ENCODE results near the gene ATP5F1E. TPM values are rescaled to one million over a fixed set of nuclear protein-coding genes. Genes with fewer than 3 reads are reported as not detected.

Gene ATP5F1E
- total and polyA plus RNA-seq, 7 donors = 57.1 to 88.5 (median 72.1) TPM

GRCh38 chr20:58992911-58993310, 39.2 kb downstream of the ATP5F1E start:
- H3K27ac ChIP-seq = peak overlapping the region; percentile 33
- H3K4me1 ChIP-seq = peaks cover 8% of the 10 kb centered on the region
- TF ChIP-seq CTCF (IDR thresholded peaks at IDR 0.05) = no peak
- H3K4me3 ChIP-seq = no peak overlapping the region
- DNase-seq = peak in 1 of 2 donors; percentile 8
- intact Hi-C loops (cut with DNase I) = no loop called here
- ATAC-seq = peak in 1 of 4 donors; percentile 26
- H3K27me3 ChIP-seq (ENCODE audit: insufficient read depth in 3 of 3, low read length in 2 of 3) = no peaks in the 10 kb centered on the region
- peaks cover 7 to 100% of the 10 kb centered on the region in 2 donors for H3K36me3 ChIP-seq (ENCODE audit: insufficient read depth in 1 of 2, low read depth in 1 of 2)
- 78 to 88% (median 86%) methylated on average over 3 of the region's 3 CpGs for WGBS, 3 donors
- H3K9me3 ChIP-seq = no peaks in the 10 kb centered on the region

- Histone ChIP-seq H3K36me3 (ENCODE audit: insufficient read depth in 1 of 2, low read depth in 1 of 2) (peaks cover 11 to 100% of the 10 kb centered on the region in 2 donors), H3K27ac (peak overlapping the region; percentile 33), H3K4me3 (no peak overlapping the region), H3K9me3 (no peaks in the 10 kb centered on the region), H3K27me3 (ENCODE audit: insufficient read depth in 3 of 3, low read length in 2 of 3) (no peaks in the 10 kb centered on the region), H3K4me1 (peaks cover 8% of the 10 kb centered on the region)
- 75 to 86% (median 76%) methylated on average over 9 of the region's 9 CpGs for WGBS, 3 donors
- no peak for TF ChIP-seq CTCF (IDR thresholded peaks at IDR 0.05)
- intact Hi-C loops (cut with DNase I) = no loop called here
- DNase-seq = no peak
- no peak for ATAC-seq
These were observed 40.4 kb downstream of the ATP5F1E start for GRCh38 chr20:58991715-58992114.

GRCh38 chr20:58990651-58991445, 41.3 kb downstream of the ATP5F1E start:
- Histone ChIP-seq H3K4me1 (peaks cover 8% of the 10 kb centered on the region), H3K36me3 (ENCODE audit: insufficient read depth in 1 of 2, low read depth in 1 of 2) (peaks cover 11 to 100% of the 10 kb centered on the region in 2 donors), H3K27ac (no peak overlapping the region), H3K9me3 (no peaks in the 10 kb centered on the region), H3K27me3 (ENCODE audit: insufficient read depth in 3 of 3, low read length in 2 of 3) (no peaks in the 10 kb centered on the region), H3K4me3 (no peak overlapping the region)
- intact Hi-C loops (cut with DNase I) = no loop called here
- ATAC-seq = no peak
- no peak for DNase-seq
- no peak for TF ChIP-seq CTCF (IDR thresholded peaks at IDR 0.05)
- WGBS, 3 donors = 88 to 92% (median 89%) methylated on average over 14 of the region's 14 CpGs

- Histone ChIP-seq H3K27me3 (ENCODE audit: insufficient read depth in 3 of 3, low read length in 2 of 3) (no peaks in the 10 kb centered on the region), H3K4me3 (no peak overlapping the region), H3K27ac (no peak overlapping the region), H3K9me3 (no peaks in the 10 kb centered on the region), H3K4me1 (peaks cover 24% of the 10 kb centered on the region), H3K36me3 (ENCODE audit: insufficient read depth in 1 of 2, low read depth in 1 of 2) (peaks cover 11 to 85% of the 10 kb centered on the region in 2 donors)
- DNase-seq = no peak
- intact Hi-C loops (cut with DNase I) = no loop called here
- no peak for ATAC-seq
- WGBS, 3 donors = 89 to 96% (median 90%) methylated on average over 10 of the region's 10 CpGs
- TF ChIP-seq CTCF (IDR thresholded peaks at IDR 0.05) = no peak
These were observed 42.9 kb downstream of the ATP5F1E start for GRCh38 chr20:58989196-58989595.

- no peak for TF ChIP-seq CTCF (IDR thresholded peaks at IDR 0.05)
- Histone ChIP-seq H3K4me3 (no peak overlapping the region), H3K27me3 (ENCODE audit: insufficient read depth in 3 of 3, low read length in 2 of 3) (no peaks in the 10 kb centered on the region), H3K9me3 (no peaks in the 10 kb centered on the region), H3K4me1 (peaks cover 29% of the 10 kb centered on the region), H3K36me3 (ENCODE audit: insufficient read depth in 1 of 2, low read depth in 1 of 2) (peaks cover 11 to 79% of the 10 kb centered on the region in 2 donors), H3K27ac (no peak overlapping the region)
- 81 to 88% (median 84%) methylated on average over 6 of the region's 6 CpGs for WGBS, 3 donors
- ATAC-seq (no peak), DNase-seq (no peak)
- intact Hi-C loops (cut with DNase I) = no loop called here
These were observed 43.6 kb downstream of the ATP5F1E start for GRCh38 chr20:58988565-58988882.

Data from psoas muscle (tissue), 8 donors.